Keratinocyte (primary cell): ENCODE measurements around the gene PRKAA1.

Source experiments
- EZH2 ChIP-seq: IDR thresholded peaks from one replicate; pipeline ENCODE4 v1.6.1; 2012; ENCODE audit warnings: inconsistent platforms, mild to moderate bottlenecking, low read length, moderate library complexity
- TF ChIP-seq, protein P1 (sequence below), 3 experiments: IDR thresholded peaks in 1 of 3; conservative IDR thresholded peaks in 1 of 3; optimal IDR thresholded peaks in 1 of 3; 2 replicates in 2 of 3; 3 replicates in 1 of 3; pipeline versions ENCODE3 to v1.5.1; 2011; ENCODE audit warnings: low read length in 3 of 3, mild to moderate bottlenecking in 3 of 3, moderate library complexity in 2 of 3, control low read depth in 1 of 3, inconsistent platforms in 1 of 3; ENCODE audit not compliant: insufficient read depth in 2 of 3; ENCODE audit errors: extremely low read depth in 1 of 3

DNA sequence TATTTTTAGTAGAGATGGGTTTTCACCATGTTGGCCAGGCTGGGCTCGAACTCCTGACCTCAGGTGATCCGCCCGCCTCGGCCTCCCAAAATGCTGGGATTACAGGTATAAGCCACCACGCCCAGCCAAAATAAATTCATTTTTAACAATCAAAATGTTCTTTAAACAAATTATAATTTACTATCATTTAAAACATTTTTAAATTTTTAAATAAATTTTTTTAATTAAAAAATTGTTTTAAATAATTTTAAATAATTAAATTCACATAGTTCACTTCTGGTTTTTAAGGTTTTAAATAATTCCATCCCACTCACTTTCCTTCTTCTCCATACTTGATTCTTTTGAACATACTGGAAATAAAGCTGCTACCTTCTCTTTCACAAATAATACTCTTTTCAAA is 27.4 kb downstream of the PRKAA1 start:
- TF ChIP-seq, protein P1, sequence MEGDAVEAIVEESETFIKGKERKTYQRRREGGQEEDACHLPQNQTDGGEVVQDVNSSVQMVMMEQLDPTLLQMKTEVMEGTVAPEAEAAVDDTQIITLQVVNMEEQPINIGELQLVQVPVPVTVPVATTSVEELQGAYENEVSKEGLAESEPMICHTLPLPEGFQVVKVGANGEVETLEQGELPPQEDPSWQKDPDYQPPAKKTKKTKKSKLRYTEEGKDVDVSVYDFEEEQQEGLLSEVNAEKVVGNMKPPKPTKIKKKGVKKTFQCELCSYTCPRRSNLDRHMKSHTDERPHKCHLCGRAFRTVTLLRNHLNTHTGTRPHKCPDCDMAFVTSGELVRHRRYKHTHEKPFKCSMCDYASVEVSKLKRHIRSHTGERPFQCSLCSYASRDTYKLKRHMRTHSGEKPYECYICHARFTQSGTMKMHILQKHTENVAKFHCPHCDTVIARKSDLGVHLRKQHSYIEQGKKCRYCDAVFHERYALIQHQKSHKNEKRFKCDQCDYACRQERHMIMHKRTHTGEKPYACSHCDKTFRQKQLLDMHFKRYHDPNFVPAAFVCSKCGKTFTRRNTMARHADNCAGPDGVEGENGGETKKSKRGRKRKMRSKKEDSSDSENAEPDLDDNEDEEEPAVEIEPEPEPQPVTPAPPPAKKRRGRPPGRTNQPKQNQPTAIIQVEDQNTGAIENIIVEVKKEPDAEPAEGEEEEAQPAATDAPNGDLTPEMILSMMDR (optimal IDR thresholded peaks at IDR 0.05 in 1 of 3, IDR thresholded peaks at IDR 0.05 in 1 of 3, conservative IDR thresholded peaks at IDR 0.05 in 1 of 3; ENCODE audit: extremely low read depth in 1 of 3, insufficient read depth in 2 of 3, low read length in 3 of 3) = no peak
- no peak for TF ChIP-seq EZH2
